ENCODE measurements around the gene ABHD11.

The ABHD11 gene

DNA sequence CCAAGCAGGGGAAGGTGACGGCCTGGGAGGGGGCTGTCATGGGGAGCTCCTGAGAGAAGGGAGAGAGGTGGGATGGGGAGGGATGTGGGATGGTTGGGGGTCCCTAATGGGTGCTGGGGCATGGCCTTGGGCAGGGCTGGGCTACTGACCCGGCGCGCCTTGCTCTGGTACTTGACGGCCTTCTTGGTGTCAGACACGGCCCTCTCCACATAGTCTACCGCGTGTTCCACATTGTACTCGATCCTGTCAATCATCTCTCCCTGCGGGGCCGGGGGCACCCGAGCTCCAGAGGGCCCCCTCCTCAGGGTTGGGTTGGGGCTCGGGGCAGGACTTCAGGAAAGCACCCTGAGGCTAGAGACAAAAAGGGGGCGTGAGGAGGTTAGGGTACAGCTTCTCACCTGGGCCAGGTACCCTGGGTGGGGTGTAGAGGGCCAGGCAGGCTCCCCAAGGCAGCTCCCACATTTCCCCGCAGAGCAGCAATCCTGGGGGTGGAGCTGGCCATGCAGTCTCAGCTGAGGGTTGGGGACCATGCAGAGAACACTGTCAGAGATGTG, 37.9 kb downstream of the ABHD11 start:
- DNase-seq: no peak

DNA sequence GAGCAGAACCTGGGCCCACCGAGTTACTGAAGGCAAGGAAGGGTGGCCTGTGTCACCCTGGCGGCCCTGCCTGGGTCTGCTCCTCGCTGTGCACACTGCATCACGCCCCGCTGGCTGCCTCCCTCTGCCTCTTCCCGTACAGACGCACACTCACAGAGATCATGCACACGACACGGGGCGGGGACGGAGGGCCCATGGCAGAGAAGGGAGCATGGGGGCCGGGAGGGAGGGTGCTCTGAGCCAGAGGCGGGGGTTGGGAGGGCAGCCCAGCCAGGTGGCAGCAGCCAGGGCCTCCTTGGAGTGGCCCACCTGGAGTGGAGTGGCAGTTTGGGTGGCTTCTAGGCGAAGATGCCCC, 38.6 kb downstream of the ABHD11 start:
- no peak for DNase-seq

- no peak for DNase-seq
Observed at GRCh38 chr7:73699370-73700068, 39.1 kb downstream of the ABHD11 start.

DNA sequence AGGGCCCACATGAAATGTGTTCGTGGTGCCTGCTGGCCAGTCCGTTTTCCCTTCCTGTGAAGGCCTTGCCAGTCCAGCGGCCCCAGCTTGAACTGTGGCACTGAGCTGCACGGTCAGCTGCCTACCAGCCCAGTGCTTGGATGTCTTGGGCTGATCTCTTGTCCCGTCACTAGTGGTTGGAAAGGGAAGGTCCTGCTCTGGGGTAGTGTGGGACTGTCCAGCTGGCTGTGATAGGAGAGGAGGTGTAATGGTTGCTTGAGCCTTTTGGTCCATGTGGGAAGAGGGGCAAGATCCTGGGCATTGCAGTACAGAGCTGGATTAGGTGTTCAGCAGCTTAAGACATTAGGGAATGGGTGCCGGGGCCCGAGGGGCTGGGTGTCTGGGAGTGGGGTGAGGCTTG, 40.2 kb downstream of the ABHD11 start:
- no peak for DNase-seq

- no peak for DNase-seq
Observed at GRCh38 chr7:73696372-73696771, 42.2 kb downstream of the ABHD11 start.

GRCh38 chr7:73690646-73691045, 48.0 kb downstream of the ABHD11 start:
- no peak for DNase-seq

DNA sequence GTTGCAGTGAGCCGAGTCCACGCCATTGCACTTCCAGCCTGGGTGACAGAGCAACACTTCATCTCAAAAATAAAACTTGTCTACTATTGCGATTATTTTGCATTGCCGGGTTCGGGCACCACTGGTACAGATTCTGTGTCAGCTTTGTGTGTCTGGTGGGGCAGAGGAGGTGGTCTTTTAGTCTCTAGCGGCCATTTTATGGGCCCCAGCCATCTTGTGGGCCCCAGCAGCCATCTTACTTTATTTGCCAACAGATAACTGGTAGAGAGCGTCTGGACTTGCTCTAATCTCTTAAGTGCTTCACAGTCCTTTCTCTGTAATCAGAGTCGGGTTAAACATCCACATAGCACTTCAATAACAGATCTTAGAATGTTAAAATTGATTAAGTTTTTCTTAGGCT, 50.3 kb downstream of the ABHD11 start:
- no peak for DNase-seq

Data from hippocampal formation (tissue), 2 donors.